NCI-H2171 treated with DMSO at 0.1 percent for 48 hours (cell line): ENCODE results near the gene DOLPP1.
A peak's percentile ranks its signal among the peaks of the same experiment; 100 is the strongest.

Experiments
- DNase-seq: peaks from one replicate; lab custom pipeline; 2025; lab: John Stamatoyannopoulos, UW

DOLPP1 gene

GRCh38 chr9:129064499-129064908 lies 16.4 kb upstream of the DOLPP1 start:
- no peak for DNase-seq

- DNase-seq, result no peak
Measured at GRCh38 chr9:129068110-129068509, 12.8 kb upstream of the DOLPP1 start.

GRCh38 chr9:129068990-129069861 lies 11.7 kb upstream of the DOLPP1 start:
- DNase-seq, result no peak

GRCh38 chr9:129069862-129070641 lies 10.9 kb upstream of the DOLPP1 start:
- DNase-seq, result no peak

GRCh38 chr9:129070696-129071525 lies 10.0 kb upstream of the DOLPP1 start:
- DNase-seq, result no peak

- no peak for DNase-seq
Measured at GRCh38 chr9:129071526-129072126, 9.3 kb upstream of the DOLPP1 start.

- DNase-seq, result no peak
Measured at GRCh38 chr9:129072171-129072570, 8.7 kb upstream of the DOLPP1 start.

GRCh38 chr9:129073404-129073803 lies 7.5 kb upstream of the DOLPP1 start:
- no peak for DNase-seq

- no peak for DNase-seq
Measured at GRCh38 chr9:129074106-129074505, 6.8 kb upstream of the DOLPP1 start.

GRCh38 chr9:129075996-129076639 lies 4.8 kb upstream of the DOLPP1 start:
- no peak for DNase-seq

GRCh38 chr9:129076640-129077037 lies 4.3 kb upstream of the DOLPP1 start:
- no peak for DNase-seq

- no peak for DNase-seq
Measured at GRCh38 chr9:129077236-129077635, 3.7 kb upstream of the DOLPP1 start.

- DNase-seq, result no peak
Measured at GRCh38 chr9:129078691-129079503, 2.0 kb upstream of the DOLPP1 start.

GRCh38 chr9:129079829-129080228 lies 1.1 kb upstream of the DOLPP1 start:
- DNase-seq, result no peak

- DNase-seq, result peak; percentile 30
Measured at GRCh38 chr9:129080298-129080600, 662 bp upstream of the DOLPP1 start.

- peak; percentile 54 for DNase-seq
Measured at GRCh38 chr9:129081388-129081904, 535 bp downstream of the DOLPP1 start.

GRCh38 chr9:129084087-129084486 lies 3.2 kb downstream of the DOLPP1 start:
- DNase-seq, result no peak

GRCh38 chr9:129089246-129089645 lies 8.3 kb downstream of the DOLPP1 start:
- no peak for DNase-seq

- no peak for DNase-seq
Measured at GRCh38 chr9:129093602-129094386, 12.9 kb downstream of the DOLPP1 start.
